ENCODE results near the gene MRPS5.

MRPS5 gene

GRCh38 chr2:95091885-95092555 lies 29.6 kb downstream of the MRPS5 start:
- no peak overlapping the region for H3K4me3 ChIP-seq (ENCODE audit: low read depth, low read length)
- no peak for DNase-seq (ENCODE audit: low read depth)
- TF ChIP-seq CTCF (IDR thresholded peaks at IDR 0.05; ENCODE audit: insufficient read depth, low read depth, low read length, missing control alignments): no peak

GRCh38 chr2:95087379-95087778 lies 34.2 kb downstream of the MRPS5 start:
- no peak overlapping the region for H3K4me3 ChIP-seq (ENCODE audit: low read depth, low read length)
- no peak for TF ChIP-seq CTCF (IDR thresholded peaks at IDR 0.05; ENCODE audit: insufficient read depth, low read depth, low read length, missing control alignments)

GRCh38 chr2:95086017-95086416 lies 35.6 kb downstream of the MRPS5 start:
- TF ChIP-seq CTCF (IDR thresholded peaks at IDR 0.05; ENCODE audit: insufficient read depth, low read depth, low read length, missing control alignments): no peak
- no peak overlapping the region for H3K4me3 ChIP-seq (ENCODE audit: low read depth, low read length)
- DNase-seq (ENCODE audit: low read depth): no peak

More at GRCh38 chr2:95087379-95087778, 34.2 kb downstream of the MRPS5 start:
- no peak for DNase-seq (ENCODE audit: low read depth)

GRCh38 chr2:95082477-95082876 lies 39.1 kb downstream of the MRPS5 start:
- no peak for DNase-seq (ENCODE audit: low read depth)
- no peak for TF ChIP-seq CTCF (IDR thresholded peaks at IDR 0.05; ENCODE audit: insufficient read depth, low read depth, low read length, missing control alignments)

GRCh38 chr2:95079199-95079683 lies 42.4 kb downstream of the MRPS5 start:
- TF ChIP-seq CTCF (IDR thresholded peaks at IDR 0.05; ENCODE audit: insufficient read depth, low read depth, low read length, missing control alignments): no peak
- no peak for DNase-seq (ENCODE audit: low read depth)
- no peak overlapping the region for H3K4me3 ChIP-seq (ENCODE audit: low read depth, low read length)

More at GRCh38 chr2:95082477-95082876, 39.1 kb downstream of the MRPS5 start:
- no peak overlapping the region for H3K4me3 ChIP-seq (ENCODE audit: low read depth, low read length)

- no peak overlapping the region for H3K4me3 ChIP-seq (ENCODE audit: low read depth, low read length)
- no peak for DNase-seq (ENCODE audit: low read depth)
- TF ChIP-seq CTCF (IDR thresholded peaks at IDR 0.05; ENCODE audit: insufficient read depth, low read depth, low read length, missing control alignments): no peak
These were observed 43.6 kb downstream of the MRPS5 start for GRCh38 chr2:95077861-95078603.

Data from GM12865 (cell line).